GM21723 (cell line): ENCODE data around the gene FSD1L.

Experiments
- ATAC-seq: cut with Tn5 transposase; IDR thresholded peaks from one replicate; pipeline ENCODE4 v1.9.1; 2021; ENCODE audit warnings: mild to moderate bottlenecking, moderate library complexity; ENCODE audit not compliant: unreplicated experiment

The FSD1L gene

GRCh38 chr9:105447814-105448812 lies at the start of gene FSD1L:
Gene FSD1L (plus strand): TSS chr9:105448034. CDS start chr9:105448221, 187 bp downstream.
- peak; percentile 95 for ATAC-seq

GRCh38 chr9:105399117-105399516 lies 48.7 kb upstream of the FSD1L start:
- ATAC-seq: no peak

- no peak for ATAC-seq
Measured at GRCh38 chr9:105401651-105402050, 46.2 kb upstream of the FSD1L start.

GRCh38 chr9:105403552-105404248 lies 44.1 kb upstream of the FSD1L start:
- no peak for ATAC-seq

- peak; percentile 90 for ATAC-seq
Measured at GRCh38 chr9:105405514-105406131, 42.2 kb upstream of the FSD1L start.

GRCh38 chr9:105406369-105406768 lies 41.5 kb upstream of the FSD1L start:
- no peak for ATAC-seq

GRCh38 chr9:105413525-105413924 lies 34.3 kb upstream of the FSD1L start:
- ATAC-seq: no peak

GRCh38 chr9:105414947-105415661 lies 32.7 kb upstream of the FSD1L start:
- ATAC-seq: peak; percentile 70

- no peak for ATAC-seq
Measured at GRCh38 chr9:105415662-105415980, 32.2 kb upstream of the FSD1L start.

GRCh38 chr9:105416840-105417239 lies 31.0 kb upstream of the FSD1L start:
- peak; percentile 79 for ATAC-seq

GRCh38 chr9:105418588-105419500 lies 29.0 kb upstream of the FSD1L start:
- ATAC-seq: no peak

- no peak for ATAC-seq
Measured at GRCh38 chr9:105419816-105420597, 27.8 kb upstream of the FSD1L start.

GRCh38 chr9:105421154-105421553 lies 26.7 kb upstream of the FSD1L start:
- no peak for ATAC-seq

GRCh38 chr9:105421864-105422263 lies 26.0 kb upstream of the FSD1L start:
- no peak for ATAC-seq

GRCh38 chr9:105425816-105426433 lies 21.9 kb upstream of the FSD1L start:
- peak; percentile 84 for ATAC-seq

- ATAC-seq: no peak
Measured at GRCh38 chr9:105426657-105427056, 21.2 kb upstream of the FSD1L start.

- no peak for ATAC-seq
Measured at GRCh38 chr9:105431424-105432246, 16.2 kb upstream of the FSD1L start.
